Astrocyte (in vitro differentiated cells and primary cell): ENCODE data around the gene DUS2. TPM values are rescaled to one million over a fixed set of nuclear protein-coding genes. Genes with fewer than 3 reads are reported as not detected.

Experiments used
- DNase-seq: peaks from one replicate; pipeline ENCODE4 v3.0.0-alpha.2; 2010; ENCODE audit warnings: low read depth
- FAIRE-seq: peaks from 2 replicates; lab custom pipeline; 2011; peaks lifted over from hg19 to GRCh38; lab: Jason Lieb, UNC
- H2AFZ ChIP-seq: 2 replicates; pipeline ENCODE4 v1.6.0; 2012; ENCODE audit warnings: low read depth, low read length, inconsistent platforms
- H3K27ac ChIP-seq: 2 replicates; pipeline ENCODE4 v1.5.1; 2011; ENCODE audit warnings: low read depth, low read length, inconsistent platforms
- H3K27me3 ChIP-seq: 2 replicates; pipeline ENCODE4 v1.6.0; 2011; ENCODE audit warnings: low read length, inconsistent platforms; ENCODE audit not compliant: insufficient read depth
- H3K36me3 ChIP-seq: 2 replicates; pipeline ENCODE4 v1.5.1; 2011; ENCODE audit warnings: low read length, inconsistent platforms; ENCODE audit not compliant: insufficient read depth
- H3K4me1 ChIP-seq: 2 replicates; pipeline ENCODE4 v1.5.1; 2011; ENCODE audit warnings: low read length, inconsistent platforms; ENCODE audit not compliant: insufficient read depth
- H3K4me2 ChIP-seq: 2 replicates; pipeline ENCODE4 v1.6.0; 2012; ENCODE audit warnings: low read length, inconsistent platforms
- H3K4me3 ChIP-seq: 2 replicates; pipeline ENCODE4 v1.5.1; 2011; ENCODE audit warnings: low read depth, mild to moderate bottlenecking, low read length, inconsistent platforms; ENCODE audit not compliant: insufficient read depth
- H3K79me2 ChIP-seq: 2 replicates; pipeline ENCODE4 v1.6.0; 2012; ENCODE audit warnings: mild to moderate bottlenecking, low read length, inconsistent platforms; ENCODE audit not compliant: insufficient read depth
- H3K9ac ChIP-seq: 2 replicates; pipeline ENCODE4 v1.6.0; 2012; ENCODE audit warnings: mild to moderate bottlenecking, low read length, inconsistent platforms
- H3K9me3 ChIP-seq: 2 replicates; pipeline ENCODE4 v1.5.1; 2012; ENCODE audit warnings: low read depth, mild to moderate bottlenecking, low read length, inconsistent platforms; ENCODE audit not compliant: insufficient read depth
- H4K20me1 ChIP-seq: 2 replicates; pipeline ENCODE4 v1.6.0; 2012; ENCODE audit warnings: low read length, inconsistent platforms; ENCODE audit not compliant: insufficient read depth
- H3K27ac Mint-ChIP-seq: one replicate; pipeline ENCODE4 v1.8.0; 2021; ENCODE audit warnings: mild to moderate bottlenecking, mixed read lengths; ENCODE audit not compliant: unreplicated experiment
- H3K27me3 Mint-ChIP-seq: one replicate; pipeline ENCODE4 v1.8.0; 2021; ENCODE audit warnings: low read depth, mixed read lengths; ENCODE audit not compliant: unreplicated experiment
- H3K36me3 Mint-ChIP-seq: one replicate; pipeline ENCODE4 v1.8.0; 2021; ENCODE audit warnings: low read depth, mixed read lengths; ENCODE audit not compliant: unreplicated experiment
- H3K4me1 Mint-ChIP-seq: one replicate; pipeline ENCODE4 v1.8.0; 2021; ENCODE audit warnings: low read depth, mixed read lengths; ENCODE audit not compliant: unreplicated experiment
- H3K4me3 Mint-ChIP-seq: one replicate; pipeline ENCODE4 v1.8.0; 2021; ENCODE audit warnings: mild to moderate bottlenecking, moderate library complexity, mixed read lengths; ENCODE audit not compliant: unreplicated experiment
- H3K9me3 Mint-ChIP-seq: one replicate; pipeline ENCODE4 v1.8.0; 2021; ENCODE audit warnings: mild to moderate bottlenecking, mixed read lengths; ENCODE audit not compliant: unreplicated experiment
- CTCF ChIP-seq: IDR thresholded peaks from 2 replicates; pipeline ENCODE4 v1.5.1; 2011; ENCODE audit warnings: low read depth, mild to moderate bottlenecking, inconsistent platforms, low read length, moderate library complexity; ENCODE audit not compliant: insufficient read depth
- EZH2 ChIP-seq: IDR thresholded peaks from 2 replicates; pipeline ENCODE4 v1.6.1; 2012; ENCODE audit warnings: mild to moderate bottlenecking, low read length, inconsistent platforms; ENCODE audit not compliant: insufficient read depth
- total RNA-seq: library from RNA; stranded (reverse); gene quantifications from 2 replicates; pipeline ENCODE4 v1.2.1, GENCODE V29; 2021

Gene DUS2
- total RNA-seq, 1 donor from 2014 or later, result 14.9 TPM

- H3K9ac ChIP-seq, result no peak overlapping the region
- peaks cover 22% of the 10 kb centered on the region for H3K36me3 ChIP-seq
- H3K4me2 ChIP-seq, result no peak overlapping the region
- H3K9me3 ChIP-seq, result no peaks in the 10 kb centered on the region
- H3K4me1 Mint-ChIP-seq, result peaks cover 6% of the 10 kb centered on the region
- no peaks in the 10 kb centered on the region for H3K79me2 ChIP-seq
- no peak overlapping the region for H3K4me3 ChIP-seq
- no peaks in the 10 kb centered on the region for H3K9me3 Mint-ChIP-seq
- DNase-seq, result no peak
- no peaks in the 10 kb centered on the region for H4K20me1 ChIP-seq
- no peak overlapping the region for H2AFZ ChIP-seq
- no peaks in the 10 kb centered on the region for H3K27me3 ChIP-seq
- H3K27me3 Mint-ChIP-seq, result no peaks in the 10 kb centered on the region
- no peaks in the 10 kb centered on the region for H3K4me1 ChIP-seq
- FAIRE-seq, result no peak
- H3K27ac Mint-ChIP-seq, result no peak overlapping the region
- no peak overlapping the region for H3K27ac ChIP-seq
- TF ChIP-seq CTCF, result no peak
- TF ChIP-seq EZH2, result no peak
- peak overlapping the region; percentile 45 for H3K4me3 Mint-ChIP-seq
- peaks cover 33% of the 10 kb centered on the region for H3K36me3 Mint-ChIP-seq
Observed at GRCh38 chr16:68073902-68074760, 51.0 kb downstream of the DUS2 start.

GRCh38 chr16:68074850-68075555 lies 51.9 kb downstream of the DUS2 start:
- H3K27me3 ChIP-seq, result no peaks in the 10 kb centered on the region
- H3K27ac Mint-ChIP-seq, result no peak overlapping the region
- no peaks in the 10 kb centered on the region for H3K9me3 Mint-ChIP-seq
- H3K36me3 Mint-ChIP-seq, result peaks cover 32% of the 10 kb centered on the region
- no peak overlapping the region for H3K4me3 ChIP-seq
- H3K9me3 ChIP-seq, result no peaks in the 10 kb centered on the region
- H3K27me3 Mint-ChIP-seq, result no peaks in the 10 kb centered on the region
- H3K4me1 Mint-ChIP-seq, result peaks cover 4% of the 10 kb centered on the region
- no peak overlapping the region for H2AFZ ChIP-seq
- H3K4me3 Mint-ChIP-seq, result no peak overlapping the region
- H4K20me1 ChIP-seq, result no peaks in the 10 kb centered on the region
- FAIRE-seq (no peak), DNase-seq (no peak)
- no peak overlapping the region for H3K27ac ChIP-seq
- H3K36me3 ChIP-seq, result peaks cover 24% of the 10 kb centered on the region
- no peaks in the 10 kb centered on the region for H3K79me2 ChIP-seq
- no peak overlapping the region for H3K9ac ChIP-seq
- no peak overlapping the region for H3K4me2 ChIP-seq
- TF ChIP-seq CTCF (no peak), EZH2 (no peak)
- H3K4me1 ChIP-seq, result no peaks in the 10 kb centered on the region
